Astrocyte of the spinal cord (primary cell): ENCODE results near the gene ACTL6A.

Source experiments
- DNase-seq: peaks from one replicate; pipeline ENCODE4 v3.0.0; 2011; ENCODE audit warnings: low read depth, low spot score
- H3K4me3 ChIP-seq: 2 replicates; pipeline ENCODE4 v1.5.1; 2011; ENCODE audit warnings: low read depth, mild to moderate bottlenecking, low read length, moderate library complexity
- CTCF ChIP-seq: IDR thresholded peaks from 2 replicates; pipeline ENCODE4 v1.5.1; 2012; ENCODE audit warnings: low read depth, mild to moderate bottlenecking, low read length, inconsistent platforms
- in situ Hi-C: cut with HindIII; loops from 2 replicates; pipeline ENCODE4 v1.10.0; 2017; ENCODE audit warnings: low sequenced_read_pairs

Gene ACTL6A

GRCh38 chr3:179551349-179552105 lies 11.2 kb upstream of the ACTL6A start:
- in situ Hi-C loops = no loop called here
- no peak for TF ChIP-seq CTCF
- no peak for DNase-seq

GRCh38 chr3:179558742-179559364 lies 3.9 kb upstream of the ACTL6A start:
- DNase-seq = peak; percentile 80
- peak; percentile 90 for TF ChIP-seq CTCF
- H3K4me3 ChIP-seq = no peak overlapping the region
- in situ Hi-C loops = no loop called here

More at GRCh38 chr3:179551349-179552105, 11.2 kb upstream of the ACTL6A start:
- no peak overlapping the region for H3K4me3 ChIP-seq

- DNase-seq = no peak
- no peak overlapping the region for H3K4me3 ChIP-seq
- no peak for TF ChIP-seq CTCF
- in situ Hi-C loops = no loop called here
Observed at GRCh38 chr3:179560791-179561190, 1.9 kb upstream of the ACTL6A start.

- in situ Hi-C loops = no loop called here
- DNase-seq = peak; percentile 74
- H3K4me3 ChIP-seq = peak overlapping the region; percentile 78
- TF ChIP-seq CTCF = peak; percentile 45
Observed at GRCh38 chr3:179563271-179563783, 601 bp downstream of the ACTL6A start.

GRCh38 chr3:179565496-179565895 lies 2.8 kb downstream of the ACTL6A start:
- in situ Hi-C loops = no loop called here
- TF ChIP-seq CTCF = no peak
- DNase-seq = no peak
- H3K4me3 ChIP-seq = no peak overlapping the region

GRCh38 chr3:179580992-179581391 lies 18.3 kb downstream of the ACTL6A start:
- in situ Hi-C loops = no loop called here
- no peak overlapping the region for H3K4me3 ChIP-seq
- no peak for DNase-seq
- no peak for TF ChIP-seq CTCF
